Psoas muscle (tissue), 8 donors: Measurements from ENCODE around the gene RASA3. TPM values are rescaled to one million over a fixed set of nuclear protein-coding genes. Genes with fewer than 3 reads are reported as not detected.
A peak's percentile ranks its signal among the peaks of the same experiment; 100 is the strongest.

Experiments used
- ATAC-seq, 4 donors: fragments of 200-7000 bp; cut with Tn5 transposase; one replicate each; pipeline ENCODE4 v1.9.1; 2020; ENCODE audit warnings: moderate library complexity in 3 of 4, mild to moderate bottlenecking in 2 of 4
- DNase-seq, 2 donors: peaks; one replicate each; pipeline ENCODE4 v3.0.0-alpha.2; 2020
- H3K27ac ChIP-seq: fragments of 200-600 bp; one replicate; pipeline ENCODE4 v1.8.0; 2022
- H3K27me3 ChIP-seq, 3 donors: fragments of 200-600 bp in 1 of 3; one replicate each; pipeline versions ENCODE4 v1.6.1 to v1.8.0; 2013 to 2022; ENCODE audit warnings: low read length in 2 of 3, mild to moderate bottlenecking in 2 of 3, moderate library complexity in 1 of 3; ENCODE audit not compliant: insufficient read depth in 3 of 3
- H3K36me3 ChIP-seq, 2 donors: fragments of 200-600 bp in 1 of 2; one replicate each; pipeline versions ENCODE4 v1.6.1 to v1.8.0; 2013 to 2022; ENCODE audit warnings: low read depth in 1 of 2, mild to moderate bottlenecking in 1 of 2, moderate library complexity in 1 of 2; ENCODE audit not compliant: insufficient read depth in 1 of 2
- H3K4me1 ChIP-seq: fragments of 200-600 bp; one replicate; pipeline ENCODE4 v1.8.0; 2022
- H3K4me3 ChIP-seq: fragments of 200-600 bp; one replicate; pipeline ENCODE4 v1.8.0; 2022; ENCODE audit warnings: mild to moderate bottlenecking
- H3K9me3 ChIP-seq: fragments of 200-600 bp; one replicate; pipeline ENCODE4 v1.8.0; 2022
- CTCF ChIP-seq: fragments of 200-600 bp; IDR thresholded peaks from one replicate; pipeline ENCODE4 v1.8.0; 2022; ENCODE audit warnings: antibody characterized with exemption
- WGBS, 3 donors: extraction: QIAGEN DNeasy Blood & Tissue Kit; methylation state at CpG; one replicate each; pipeline versions ENCODE4 v1.1.6 to v1.1.7; 2013; 5-methylcytosine and 5-hydroxymethylcytosine counted together
- intact Hi-C, 2 donors: fragments of 100-400 bp; cut with DNase I; formaldehyde crosslinking; loops; one replicate each; pipeline versions ENCODE4 v1.11.0 to v1.14.2; 2022
- polyA plus RNA-seq, 3 donors: library from polyadenylated mRNA; stranded (reverse); fragments of 200-250 nt; gene quantifications; one replicate each; pipeline ENCODE4 v1.2.3, GENCODE V29; 2013
- total RNA-seq, 4 donors: library from RNA; stranded (reverse); fragmentation: NEBNext Ultra II Directional in 2 of 4; extraction: Animal tissue kit (Norgen Biotek cat#: 25700) in 2 of 4; gene quantifications; one replicate each; pipeline versions ENCODE4 v1.2.1 to v1.2.4, GENCODE V29; 2021 to 2023
- donor health status: healthy with polysubstance abuse.
- donor health status: DM: no; HTN: no; CAD: no; lungs with moderate emphysema.
- donor health status: Bipolar disorder and iron deficiency.
- donor health status: healthy.
- donor health status: DM: yes; HTN: yes; CAD: no.
- donor health status: DM: no; HTN: no; CAD: no.
- donor health status: DM: no; HTN: no; CAD: no.
- donor health status: DM: yes; HTN: yes; CAD: no.

RASA3 gene
- total and polyA plus RNA-seq, 7 donors, result 4.8 to 24.4 (median 13.1) TPM

- no peak for ATAC-seq
- peaks cover 43% of the 10 kb centered on the region for H3K4me1 ChIP-seq
- WGBS, 3 donors, result 68 to 75% (median 72%) methylated on average over 25 to 26 of the region's 26 CpGs
These were observed 92.8 kb downstream of the RASA3 start for GRCh38 chr13:114039471-114040141.

GRCh38 chr13:114038900-114039299, 93.5 kb downstream of the RASA3 start:
- no peak for TF ChIP-seq CTCF
- Histone ChIP-seq H3K27ac (no peak overlapping the region), H3K4me1 (peaks cover 43% of the 10 kb centered on the region), H3K27me3 (no peaks in the 10 kb centered on the region), H3K4me3 (no peak overlapping the region), H3K9me3 (no peaks in the 10 kb centered on the region), H3K36me3 (no peaks in the 10 kb centered on the region)
- ATAC-seq, result no peak
- no peak for DNase-seq
- 67 to 84% (median 69%) methylated on average over 14 of the region's 14 CpGs for WGBS, 3 donors
- intact Hi-C loops, result loop anchor here in 1 of 2 donors (5.0 kb wide), 1 partner anchor 188 kb away; no protein-coding TSS in a partner anchor

More at GRCh38 chr13:114039471-114040141, 92.8 kb downstream of the RASA3 start:
- Histone ChIP-seq H3K27ac (no peak overlapping the region), H3K36me3 (no peaks in the 10 kb centered on the region), H3K9me3 (no peaks in the 10 kb centered on the region), H3K4me3 (no peak overlapping the region), H3K27me3 (no peaks in the 10 kb centered on the region)
- DNase-seq, result no peak
- intact Hi-C loops, result loop anchor here in 1 of 2 donors (5.0 kb wide), 1 partner anchor 188 kb away; no protein-coding TSS in a partner anchor
- no peak for TF ChIP-seq CTCF

- Histone ChIP-seq H3K36me3 (no peaks in the 10 kb centered on the region), H3K9me3 (no peaks in the 10 kb centered on the region), H3K4me3 (no peak overlapping the region), H3K27ac (no peak overlapping the region), H3K4me1 (peaks cover 40% of the 10 kb centered on the region), H3K27me3 (no peaks in the 10 kb centered on the region)
- peak in 1 of 2 donors; percentile 72 for DNase-seq
- no peak for TF ChIP-seq CTCF
- peak in 2 of 4 donors; percentile 26 to 40 for ATAC-seq
- WGBS, 3 donors, result 43 to 52% (median 45%) methylated on average over 19 of the region's 19 CpGs
- intact Hi-C loops, result loop anchor here in 1 of 2 donors (5.0 kb wide), 1 partner anchor 189 kb away; no protein-coding TSS in a partner anchor
These were observed 94.2 kb downstream of the RASA3 start for GRCh38 chr13:114038211-114038613.

- peaks cover 35% of the 10 kb centered on the region for H3K4me1 ChIP-seq
- WGBS, 3 donors, result 72 to 82% (median 76%) methylated on average over 21 of the region's 21 CpGs
- H3K27me3 ChIP-seq, result no peaks in the 10 kb centered on the region
These were observed 94.7 kb downstream of the RASA3 start for GRCh38 chr13:114037674-114038073.

More at GRCh38 chr13:114037674-114038073, 94.7 kb downstream of the RASA3 start:
- ATAC-seq (no peak), DNase-seq (no peak)
- Histone ChIP-seq H3K9me3 (no peaks in the 10 kb centered on the region), H3K36me3 (no peaks in the 10 kb centered on the region), H3K27ac (no peak overlapping the region), H3K4me3 (no peak overlapping the region)
- intact Hi-C loops, result loop anchor here in 1 of 2 donors (5.0 kb wide), 1 partner anchor 190 kb away; no protein-coding TSS in a partner anchor
- TF ChIP-seq CTCF, result no peak
